CD8-positive, alpha-beta memory T cell (primary cell): ENCODE data around the gene PIP5K1B. TPM values are rescaled to one million over a fixed set of nuclear protein-coding genes. Genes with fewer than 3 reads are reported as not detected.

Experiments
- CTCF ChIA-PET: fragments of 350-600 bp; sonication (Branson Sonifier 250); formaldehyde crosslinking; loops from one replicate; lab custom pipeline; 2021; ENCODE audit warnings: antibody characterized with exemption; lab: Charles Lee
- POLR2A ChIA-PET: fragments of 350-600 bp; sonication (Branson Sonifier 250); formaldehyde crosslinking; loops from one replicate; lab custom pipeline; 2021; ENCODE audit warnings: antibody characterized with exemption; lab: Charles Lee
- DNase-seq, 5 donors: peaks; one replicate each; pipeline versions ENCODE4 v3.0.0 to v3.0.0-alpha.2; 2020 to 2022; ENCODE audit warnings: mixed read lengths in 1 of 5
- H3K27ac ChIP-seq: one replicate; pipeline ENCODE4 v1.7.0; 2013; ENCODE audit warnings: low read depth, mild to moderate bottlenecking, low read length, moderate library complexity
- H3K27me3 ChIP-seq: 2 replicates; pipeline ENCODE4 v1.7.0; 2013; ENCODE audit warnings: low read length, mild to moderate bottlenecking; ENCODE audit not compliant: insufficient read depth, poor library complexity, severe bottlenecking
- H3K36me3 ChIP-seq: 2 replicates; pipeline ENCODE4 v1.7.0; 2013; ENCODE audit warnings: mild to moderate bottlenecking, low read length, moderate library complexity; ENCODE audit not compliant: insufficient read depth
- H3K4me1 ChIP-seq: 2 replicates; pipeline ENCODE4 v1.7.0; 2013; ENCODE audit warnings: mild to moderate bottlenecking, low read length, moderate library complexity; ENCODE audit not compliant: insufficient read depth
- H3K4me3 ChIP-seq: 2 replicates; pipeline ENCODE4 v1.7.0; 2013; ENCODE audit warnings: mild to moderate bottlenecking, low read length
- H3K9me3 ChIP-seq: 2 replicates; pipeline ENCODE4 v1.7.0; 2013; ENCODE audit warnings: mild to moderate bottlenecking, low read length
- H3K27ac Mint-ChIP-seq, 8 donors: one replicate each; pipeline ENCODE4 v1.8.0; 2020 to 2021; ENCODE audit warnings: mixed read lengths in 8 of 8, mild to moderate bottlenecking in 6 of 8, inconsistent platforms in 3 of 8, moderate library complexity in 3 of 8
- H3K27me3 Mint-ChIP-seq, 2 donors: one replicate each; pipeline ENCODE4 v1.8.0; 2020 to 2021; ENCODE audit warnings: mixed read lengths in 2 of 2, mild to moderate bottlenecking in 1 of 2, moderate library complexity in 1 of 2
- H3K36me3 Mint-ChIP-seq, 3 donors: one replicate each; pipeline ENCODE4 v1.8.0; 2020 to 2021; ENCODE audit warnings: mixed read lengths in 3 of 3, inconsistent platforms in 1 of 3, mild to moderate bottlenecking in 1 of 3
- H3K4me1 Mint-ChIP-seq, 3 donors: one replicate each; pipeline ENCODE4 v1.8.0; 2020 to 2021; ENCODE audit warnings: mixed read lengths in 3 of 3, inconsistent platforms in 1 of 3, mild to moderate bottlenecking in 1 of 3
- H3K4me3 Mint-ChIP-seq, 7 donors: one replicate each; pipeline ENCODE4 v1.8.0; 2020 to 2021; ENCODE audit warnings: mixed read lengths in 7 of 7, mild to moderate bottlenecking in 6 of 7, moderate library complexity in 4 of 7, inconsistent platforms in 2 of 7
- H3K9me3 Mint-ChIP-seq, 5 donors: one replicate each; pipeline ENCODE4 v1.8.0; 2020 to 2022; ENCODE audit warnings: mixed read lengths in 5 of 5, mild to moderate bottlenecking in 3 of 5, moderate library complexity in 2 of 5, inconsistent platforms in 1 of 5
- polyA plus RNA-seq: library from polyadenylated mRNA; unstranded; fragments of 300-500 nt; fragmentation: Illumina TruSeq; gene quantifications from one replicate; pipeline ENCODE4 v1.2.3, GENCODE V29; 2021
- total RNA-seq, 2 experiments: library from RNA; stranded (reverse); gene quantifications; one replicate each; pipeline ENCODE4 v1.2.3, GENCODE V29; 2021

Gene PIP5K1B
- total and polyA plus RNA-seq, 3 experiments from 2014 or later, result 3.1 TPM; not detected in 1

- H3K4me1 ChIP-seq, result no peaks in the 10 kb centered on the region
- H3K4me3 ChIP-seq, result no peak overlapping the region
- H3K27ac Mint-ChIP-seq, result no peak overlapping the region
- ChIA-PET CTCF (no interaction called here), POLR2A (no interaction called here)
- H3K27me3 ChIP-seq, result no peaks in the 10 kb centered on the region
- no peak for DNase-seq
- H3K27ac ChIP-seq, result no peak overlapping the region
- no peaks in the 10 kb centered on the region for H3K9me3 ChIP-seq
- no peak overlapping the region for H3K4me3 Mint-ChIP-seq
- no peaks in the 10 kb centered on the region for H3K36me3 Mint-ChIP-seq
- H3K27me3 Mint-ChIP-seq, result peaks cover 2 to 5% of the 10 kb centered on the region in 2 donors
- no peaks in the 10 kb centered on the region for H3K4me1 Mint-ChIP-seq
- no peaks in the 10 kb centered on the region for H3K36me3 ChIP-seq
- H3K9me3 Mint-ChIP-seq, result no peaks in the 10 kb centered on the region
Measured at GRCh38 chr9:68869022-68869421, 164.0 kb downstream of the PIP5K1B start.

GRCh38 chr9:68870086-68870485, 165.0 kb downstream of the PIP5K1B start:
- Histone ChIP-seq H3K27ac (no peak overlapping the region), H3K9me3 (no peaks in the 10 kb centered on the region), H3K4me3 (no peak overlapping the region), H3K4me1 (no peaks in the 10 kb centered on the region), H3K27me3 (no peaks in the 10 kb centered on the region), H3K36me3 (no peaks in the 10 kb centered on the region)
- H3K9me3 Mint-ChIP-seq, result no peaks in the 10 kb centered on the region
- H3K4me1 Mint-ChIP-seq, result no peaks in the 10 kb centered on the region
- H3K36me3 Mint-ChIP-seq, result no peaks in the 10 kb centered on the region
- ChIA-PET CTCF (no interaction called here), POLR2A (no interaction called here)
- peaks cover 2 to 5% of the 10 kb centered on the region in 2 donors for H3K27me3 Mint-ChIP-seq
- H3K4me3 Mint-ChIP-seq, result no peak overlapping the region
- DNase-seq, result no peak
- no peak overlapping the region for H3K27ac Mint-ChIP-seq

GRCh38 chr9:68871236-68871635, 166.2 kb downstream of the PIP5K1B start:
- H3K36me3 ChIP-seq, result no peaks in the 10 kb centered on the region
- Mint-ChIP-seq H3K4me3 (no peak overlapping the region), H3K9me3 (no peaks in the 10 kb centered on the region), H3K27me3 (peaks cover 0 to 5% of the 10 kb centered on the region in 2 donors), H3K36me3 (no peaks in the 10 kb centered on the region), H3K4me1 (no peaks in the 10 kb centered on the region), H3K27ac (no peak overlapping the region)
- no peak overlapping the region for H3K4me3 ChIP-seq
- no peaks in the 10 kb centered on the region for H3K27me3 ChIP-seq
- H3K4me1 ChIP-seq, result no peaks in the 10 kb centered on the region
- no peaks in the 10 kb centered on the region for H3K9me3 ChIP-seq
- H3K27ac ChIP-seq, result no peak overlapping the region
- ChIA-PET CTCF (no interaction called here), POLR2A (no interaction called here)
- no peak for DNase-seq

- Histone ChIP-seq H3K9me3 (no peaks in the 10 kb centered on the region), H3K4me1 (no peaks in the 10 kb centered on the region), H3K36me3 (no peaks in the 10 kb centered on the region), H3K27me3 (no peaks in the 10 kb centered on the region), H3K4me3 (no peak overlapping the region), H3K27ac (no peak overlapping the region)
- CTCF ChIA-PET, result no interaction called here
- no peak for DNase-seq
- Mint-ChIP-seq H3K4me1 (no peaks in the 10 kb centered on the region), H3K4me3 (no peak overlapping the region), H3K36me3 (no peaks in the 10 kb centered on the region), H3K27ac (no peak overlapping the region), H3K9me3 (no peaks in the 10 kb centered on the region), H3K27me3 (peaks cover 0 to 5% of the 10 kb centered on the region in 2 donors)
- POLR2A ChIA-PET, result no interaction called here
Measured at GRCh38 chr9:68872026-68872501, 167.0 kb downstream of the PIP5K1B start.

DNA sequence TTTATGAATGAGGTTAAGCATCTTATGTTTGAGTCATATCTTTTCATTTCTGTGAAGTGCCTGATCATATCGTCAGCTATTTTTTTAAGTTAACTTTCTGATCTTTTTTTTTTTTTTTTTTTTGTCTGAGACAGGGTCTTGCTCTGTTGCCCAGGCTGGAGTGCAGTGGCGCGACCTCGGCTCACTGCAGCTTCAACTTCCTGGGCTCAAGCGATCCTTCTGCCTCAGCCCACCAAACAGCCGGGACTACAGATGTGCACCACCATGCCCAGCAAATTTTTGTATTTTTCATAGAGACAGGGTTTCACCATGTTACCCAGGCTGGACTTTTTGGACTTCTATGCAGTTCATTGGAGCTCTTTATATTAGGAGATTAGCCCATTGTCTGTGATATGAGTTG, 168.1 kb downstream of the PIP5K1B start:
- H3K4me3 Mint-ChIP-seq, result no peak overlapping the region
- CTCF ChIA-PET, result no interaction called here

GRCh38 chr9:68876273-68876672, 171.2 kb downstream of the PIP5K1B start:
- Mint-ChIP-seq H3K9me3 (peaks cover 0 to 2% (median 0%) of the 10 kb centered on the region in 5 donors), H3K4me1 (no peaks in the 10 kb centered on the region), H3K27me3 (peaks cover 8 to 24% of the 10 kb centered on the region in 2 donors), H3K36me3 (no peaks in the 10 kb centered on the region), H3K4me3 (no peak overlapping the region), H3K27ac (no peak overlapping the region)
- Histone ChIP-seq H3K4me3 (no peak overlapping the region), H3K4me1 (no peaks in the 10 kb centered on the region), H3K27me3 (no peaks in the 10 kb centered on the region), H3K9me3 (no peaks in the 10 kb centered on the region), H3K36me3 (no peaks in the 10 kb centered on the region), H3K27ac (no peak overlapping the region)
- CTCF ChIA-PET, result no interaction called here
- DNase-seq, result no peak
- POLR2A ChIA-PET, result no interaction called here

More for the DNA sequence above, 168.1 kb downstream of the PIP5K1B start:
- no peak overlapping the region for H3K4me3 ChIP-seq
- H3K36me3 ChIP-seq, result no peaks in the 10 kb centered on the region
- no peaks in the 10 kb centered on the region for H3K27me3 ChIP-seq
- no peak overlapping the region for H3K27ac ChIP-seq
- Mint-ChIP-seq H3K9me3 (no peaks in the 10 kb centered on the region), H3K27ac (no peak overlapping the region), H3K27me3 (peaks cover 0 to 5% of the 10 kb centered on the region in 2 donors), H3K4me1 (no peaks in the 10 kb centered on the region), H3K36me3 (no peaks in the 10 kb centered on the region)
- POLR2A ChIA-PET, result no interaction called here
- DNase-seq, result no peak
- H3K9me3 ChIP-seq, result no peaks in the 10 kb centered on the region
- no peaks in the 10 kb centered on the region for H3K4me1 ChIP-seq

- ChIA-PET CTCF (no interaction called here), POLR2A (no interaction called here)
- no peaks in the 10 kb centered on the region for H3K4me1 Mint-ChIP-seq
- no peak for DNase-seq
- Histone ChIP-seq H3K4me3 (no peak overlapping the region), H3K27ac (no peak overlapping the region), H3K27me3 (no peaks in the 10 kb centered on the region), H3K36me3 (no peaks in the 10 kb centered on the region), H3K4me1 (no peaks in the 10 kb centered on the region), H3K9me3 (no peaks in the 10 kb centered on the region)
- H3K27me3 Mint-ChIP-seq, result peaks cover 8 to 28% of the 10 kb centered on the region in 2 donors
- H3K36me3 Mint-ChIP-seq, result no peaks in the 10 kb centered on the region
- H3K27ac Mint-ChIP-seq, result no peak overlapping the region
- no peak overlapping the region for H3K4me3 Mint-ChIP-seq
- H3K9me3 Mint-ChIP-seq, result peaks cover 0 to 2% (median 0%) of the 10 kb centered on the region in 5 donors
Measured at GRCh38 chr9:68876681-68877080, 171.6 kb downstream of the PIP5K1B start.

GRCh38 chr9:68877219-68877618, 172.2 kb downstream of the PIP5K1B start:
- Histone ChIP-seq H3K36me3 (no peaks in the 10 kb centered on the region), H3K27ac (no peak overlapping the region), H3K9me3 (no peaks in the 10 kb centered on the region), H3K27me3 (no peaks in the 10 kb centered on the region), H3K4me3 (no peak overlapping the region), H3K4me1 (no peaks in the 10 kb centered on the region)
- no peaks in the 10 kb centered on the region for H3K4me1 Mint-ChIP-seq
- no peak overlapping the region for H3K27ac Mint-ChIP-seq
- no peaks in the 10 kb centered on the region for H3K36me3 Mint-ChIP-seq
- H3K4me3 Mint-ChIP-seq, result no peak overlapping the region
- H3K27me3 Mint-ChIP-seq, result peaks cover 8 to 30% of the 10 kb centered on the region in 2 donors
- no peak for DNase-seq
- CTCF ChIA-PET, result no interaction called here
- POLR2A ChIA-PET, result no interaction called here
- H3K9me3 Mint-ChIP-seq, result peaks cover 0 to 2% (median 0%) of the 10 kb centered on the region in 5 donors
